Glutamatergic neuron (in vitro differentiated cells): ENCODE data around the gene IL1F10. TPM values are rescaled to one million over a fixed set of nuclear protein-coding genes. Genes with fewer than 3 reads are reported as not detected.

Experiments used
- DNase-seq: peaks from one replicate; pipeline ENCODE4 v3.0.0; 2022
- H3K27ac Mint-ChIP-seq: one replicate; pipeline ENCODE4 v1.8.0; 2020; ENCODE audit warnings: mild to moderate bottlenecking, mixed read lengths, inconsistent platforms; ENCODE audit not compliant: unreplicated experiment
- H3K27me3 Mint-ChIP-seq: one replicate; pipeline ENCODE4 v1.8.0; 2020; ENCODE audit warnings: mild to moderate bottlenecking, moderate library complexity, mixed read lengths, inconsistent platforms; ENCODE audit not compliant: unreplicated experiment
- H3K36me3 Mint-ChIP-seq: one replicate; pipeline ENCODE4 v1.8.0; 2020; ENCODE audit warnings: mild to moderate bottlenecking, mixed read lengths, inconsistent platforms; ENCODE audit not compliant: unreplicated experiment
- H3K4me1 Mint-ChIP-seq: one replicate; pipeline ENCODE4 v1.8.0; 2020; ENCODE audit warnings: mild to moderate bottlenecking, low read depth, mixed read lengths, inconsistent platforms; ENCODE audit not compliant: unreplicated experiment
- H3K4me3 Mint-ChIP-seq: one replicate; pipeline ENCODE4 v1.8.0; 2020; ENCODE audit warnings: mild to moderate bottlenecking, mixed read lengths, inconsistent platforms; ENCODE audit not compliant: unreplicated experiment
- H3K9me3 Mint-ChIP-seq: one replicate; pipeline ENCODE4 v1.8.0; 2020; ENCODE audit warnings: mild to moderate bottlenecking, moderate library complexity, mixed read lengths, inconsistent platforms; ENCODE audit not compliant: unreplicated experiment
- CTCF ChIP-seq: fragments of 200-600 bp; sonication (generic); IDR thresholded peaks from one replicate; pipeline ENCODE4 v1.5.0; 2021; ENCODE audit not compliant: partially characterized antibody, unreplicated experiment
- total RNA-seq: library from RNA; stranded (reverse); fragmentation: NEBNext Ultra II Directional; extraction: Animal tissue kit (Norgen Biotek cat#: 25700); gene quantifications from one replicate; pipeline ENCODE4 v1.2.1, GENCODE V29; 2021; ENCODE audit not compliant: unreplicated experiment

The IL1F10 gene
- total RNA-seq, 1 donor from 2014 or later = not detected

DNA sequence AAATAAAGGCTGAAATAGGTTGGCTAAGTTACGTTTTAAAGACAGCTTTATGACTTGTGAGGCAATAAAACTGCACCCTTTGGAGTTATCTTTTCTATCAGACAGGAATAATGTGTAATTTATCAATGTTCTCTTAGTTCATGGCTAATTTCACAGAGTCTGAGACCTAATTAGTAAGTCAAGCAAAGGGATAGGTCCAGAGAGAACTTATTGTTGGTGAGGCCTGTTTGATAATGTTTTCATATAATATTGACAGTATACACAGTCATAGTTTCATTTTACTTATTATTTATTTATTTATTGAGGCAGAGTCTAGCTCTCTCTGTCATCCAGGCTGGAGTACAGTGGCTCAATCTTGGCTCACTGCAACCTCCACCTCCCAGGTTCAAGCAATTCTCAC lies 10.7 kb upstream of the IL1F10 start:
- no peak overlapping the region for H3K4me3 Mint-ChIP-seq
- no peak overlapping the region for H3K27ac Mint-ChIP-seq
- H3K9me3 Mint-ChIP-seq = peaks cover 5% of the 10 kb centered on the region
- H3K4me1 Mint-ChIP-seq = no peaks in the 10 kb centered on the region
- DNase-seq = no peak
- H3K36me3 Mint-ChIP-seq = peaks cover 21% of the 10 kb centered on the region
- peaks cover 5% of the 10 kb centered on the region for H3K27me3 Mint-ChIP-seq
- TF ChIP-seq CTCF = no peak

DNA sequence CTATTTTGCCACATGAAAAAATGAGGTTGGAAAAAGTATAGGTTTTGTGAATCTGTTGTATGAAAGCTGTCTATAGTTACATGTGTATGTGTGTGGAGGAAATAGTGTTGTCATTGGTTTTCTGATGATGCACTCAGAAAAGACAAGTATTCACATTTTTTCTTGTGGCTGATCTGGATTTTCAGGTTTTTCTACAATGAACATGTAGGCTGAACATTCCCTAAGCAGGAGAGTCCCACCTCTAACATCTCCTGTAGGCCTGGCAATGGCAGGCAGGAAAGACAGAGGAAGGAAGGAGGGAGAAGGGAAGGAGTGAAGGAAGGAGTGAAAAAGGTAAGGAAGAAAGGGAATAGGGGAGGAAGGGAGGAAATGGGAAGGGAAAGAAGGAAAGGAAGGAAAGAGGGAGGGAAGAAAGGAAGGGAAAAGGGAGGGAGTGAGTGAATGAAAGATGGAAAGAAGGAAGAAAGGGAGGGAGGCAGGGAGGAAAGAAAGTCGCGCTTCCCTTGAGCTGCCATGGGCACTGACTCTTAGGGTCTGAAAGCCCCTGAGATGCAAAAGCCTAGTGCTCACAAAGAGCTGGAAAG lies 9.3 kb upstream of the IL1F10 start:
- H3K9me3 Mint-ChIP-seq = peaks cover 2% of the 10 kb centered on the region
- TF ChIP-seq CTCF = no peak

DNA sequence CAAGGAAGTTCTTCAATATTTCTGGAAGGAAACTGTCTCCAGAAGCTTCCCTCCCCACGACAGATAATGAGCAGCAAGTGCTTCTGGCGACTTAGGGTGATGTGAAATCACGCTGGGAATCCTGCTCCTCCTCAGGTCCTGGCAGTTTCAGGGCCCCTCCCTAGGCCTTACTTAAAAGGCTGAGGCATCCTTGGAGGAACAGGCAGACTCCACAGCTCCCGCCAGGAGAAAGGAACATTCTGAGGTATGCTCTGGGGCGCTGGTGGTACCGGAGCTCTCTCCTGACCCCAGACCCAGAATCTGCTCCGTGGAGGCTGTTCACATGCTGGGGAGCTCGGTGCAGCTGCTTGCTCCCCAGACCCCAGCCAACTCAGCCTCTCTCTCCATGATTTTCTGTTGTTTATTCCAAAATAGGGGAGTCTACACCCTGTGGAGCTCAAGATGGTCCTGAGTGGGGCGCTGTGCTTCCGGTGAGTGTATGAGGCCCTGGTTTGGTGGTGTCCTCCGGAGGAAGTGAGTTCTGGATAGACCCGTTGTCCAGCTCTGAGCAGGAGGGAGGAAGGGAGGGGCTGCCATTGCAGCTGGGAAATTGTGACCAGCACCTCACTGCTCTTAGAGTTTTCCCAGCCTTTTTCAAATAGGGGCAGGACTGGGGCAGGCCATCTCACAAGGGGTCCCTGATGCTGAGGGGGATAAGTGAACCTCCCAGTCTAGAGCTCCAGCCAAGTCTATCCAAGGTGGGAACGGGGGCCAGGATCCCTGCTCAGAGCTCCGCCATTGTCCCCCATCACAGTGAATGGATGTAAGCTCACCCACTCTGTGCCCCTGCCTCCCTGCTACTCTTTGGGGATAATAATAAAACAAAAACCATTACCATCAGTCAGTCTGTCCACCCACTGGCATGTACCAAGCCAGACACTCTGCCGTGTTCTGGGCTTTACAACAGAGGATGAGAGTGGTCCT lies 8.5 kb upstream of the IL1F10 start, which contains the start of gene IL36RN:
Gene IL36RN (plus strand): TSS at position 201 of the 963 bp plus-strand sequence. CDS start 241 bp downstream, at position 442.
- no peaks in the 10 kb centered on the region for H3K4me1 Mint-ChIP-seq
- H3K27ac Mint-ChIP-seq = no peak within 1 kb of the TSS
- no peak within 1 kb of the TSS for H3K4me3 Mint-ChIP-seq
- TF ChIP-seq CTCF = no peak
- H3K27me3 Mint-ChIP-seq = peaks cover 5% of the 10 kb centered on the region
- H3K36me3 Mint-ChIP-seq = peaks cover 11% of the 10 kb centered on the region
- DNase-seq = no peak
- peaks cover 2% of the 10 kb centered on the region for H3K9me3 Mint-ChIP-seq

More for the DNA sequence above, 9.3 kb upstream of the IL1F10 start:
- no peak overlapping the region for H3K4me3 Mint-ChIP-seq
- peaks cover 5% of the 10 kb centered on the region for H3K27me3 Mint-ChIP-seq
- DNase-seq = no peak
- H3K4me1 Mint-ChIP-seq = no peaks in the 10 kb centered on the region
- no peak overlapping the region for H3K27ac Mint-ChIP-seq
- peaks cover 18% of the 10 kb centered on the region for H3K36me3 Mint-ChIP-seq

DNA sequence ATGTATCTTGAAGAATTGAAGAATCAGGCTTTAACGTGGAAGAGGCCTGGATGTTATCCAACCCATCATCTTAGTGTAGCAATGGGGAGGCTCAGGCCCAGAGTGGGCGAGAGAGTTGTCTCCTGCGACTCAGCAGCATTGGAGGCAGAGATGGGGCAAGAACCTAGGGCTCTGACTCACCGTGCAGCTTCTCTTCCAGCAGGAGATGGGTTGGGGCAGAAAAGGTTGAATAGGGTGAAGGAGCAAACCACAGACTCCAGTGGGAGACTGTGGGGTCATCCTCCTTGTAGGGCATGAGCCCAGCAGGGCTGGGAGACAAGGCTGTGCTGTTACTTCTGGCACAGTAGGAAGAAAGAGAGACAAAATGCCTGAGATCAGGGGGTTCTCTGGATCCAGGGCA lies 7.4 kb upstream of the IL1F10 start:
- no peak overlapping the region for H3K27ac Mint-ChIP-seq
- no peak for DNase-seq
- TF ChIP-seq CTCF = no peak
- H3K4me1 Mint-ChIP-seq = no peaks in the 10 kb centered on the region
- H3K27me3 Mint-ChIP-seq = peaks cover 5% of the 10 kb centered on the region
- no peak overlapping the region for H3K4me3 Mint-ChIP-seq
- peaks cover 2% of the 10 kb centered on the region for H3K9me3 Mint-ChIP-seq
- peaks cover 5% of the 10 kb centered on the region for H3K36me3 Mint-ChIP-seq

- no peak for TF ChIP-seq CTCF
- Mint-ChIP-seq H3K27ac (no peak overlapping the region), H3K4me1 (no peaks in the 10 kb centered on the region), H3K27me3 (peaks cover 5% of the 10 kb centered on the region), H3K9me3 (peaks cover under 1% of the 10 kb centered on the region), H3K4me3 (no peak overlapping the region), H3K36me3 (peaks cover under 1% of the 10 kb centered on the region)
- DNase-seq = no peak
Observed at GRCh38 chr2:113060796-113061195, 7.0 kb upstream of the IL1F10 start.
